MCF 10A (cell line): Measurements from ENCODE around the gene IL16. TPM values are rescaled to one million over a fixed set of nuclear protein-coding genes. Genes with fewer than 3 reads are reported as not detected.

Experiments used
- BruUV-seq: library from RNA; stranded (reverse); fragments of 400-500 nt; replicated peaks from 2 replicates; lab custom pipeline; 2021; lab: Mats Ljungman, UMichigan
- CTCF ChIA-PET: fragments of 300-600 bp; sonication (Branson Sonifier 250); formaldehyde crosslinking; extraction: SDS; loops from one replicate; lab custom pipeline; 2021; ENCODE audit warnings: antibody characterized with exemption, inconsistent platforms; lab: Yijun Ruan, JAX
- POLR2A ChIA-PET: fragments of 300-600, 350-650 bp; sonication (Branson Sonifier 250); formaldehyde crosslinking; extraction: SDS; loops from one replicate; lab custom pipeline; 2020; ENCODE audit warnings: antibody characterized with exemption, inconsistent platforms; lab: Yijun Ruan, JAX
- DNase-seq: peaks from one replicate; pipeline ENCODE4 v3.0.0-alpha.2; 2018; ENCODE audit not compliant: unreplicated experiment
- H3K27ac Mint-ChIP-seq: one replicate; pipeline ENCODE4 v1.8.0; 2022; ENCODE audit warnings: mild to moderate bottlenecking, low read depth, mixed read lengths; ENCODE audit not compliant: unreplicated experiment
- H3K27me3 Mint-ChIP-seq: one replicate; pipeline ENCODE4 v1.8.0; 2022; ENCODE audit warnings: mixed read lengths; ENCODE audit not compliant: insufficient read depth, unreplicated experiment
- H3K36me3 Mint-ChIP-seq: one replicate; pipeline ENCODE4 v1.8.0; 2022; ENCODE audit warnings: mild to moderate bottlenecking, moderate library complexity, mixed read lengths; ENCODE audit not compliant: insufficient read depth, unreplicated experiment
- H3K4me1 Mint-ChIP-seq: one replicate; pipeline ENCODE4 v1.8.0; 2022; ENCODE audit warnings: mixed read lengths; ENCODE audit not compliant: insufficient read depth, unreplicated experiment
- H3K4me3 Mint-ChIP-seq: one replicate; pipeline ENCODE4 v1.8.0; 2022; ENCODE audit warnings: mild to moderate bottlenecking, moderate library complexity, mixed read lengths; ENCODE audit not compliant: unreplicated experiment
- H3K9me3 Mint-ChIP-seq: one replicate; pipeline ENCODE4 v1.8.0; 2022; ENCODE audit warnings: mixed read lengths; ENCODE audit not compliant: unreplicated experiment
- intact Hi-C: fragments of 100-400 bp; cut with micrococcal nuclease; formaldehyde crosslinking; loops from 2 replicates; pipeline ENCODE4 v1.14.1; 2022
- total RNA-seq: library from RNA; stranded (reverse); gene quantifications from 2 replicates; pipeline ENCODE4 v1.2.3, GENCODE V29; 2022
- TF ChIP-seq, protein P1 (sequence below): fragments of 200-600 bp; IDR thresholded peaks from one replicate; pipeline ENCODE4 v1.8.0; 2022; ENCODE audit warnings: antibody characterized with exemption, mild to moderate bottlenecking; ENCODE audit not compliant: unreplicated experiment

The IL16 gene
- total RNA-seq, 1 experiment from 2014 or later, result 0.72 TPM

DNA sequence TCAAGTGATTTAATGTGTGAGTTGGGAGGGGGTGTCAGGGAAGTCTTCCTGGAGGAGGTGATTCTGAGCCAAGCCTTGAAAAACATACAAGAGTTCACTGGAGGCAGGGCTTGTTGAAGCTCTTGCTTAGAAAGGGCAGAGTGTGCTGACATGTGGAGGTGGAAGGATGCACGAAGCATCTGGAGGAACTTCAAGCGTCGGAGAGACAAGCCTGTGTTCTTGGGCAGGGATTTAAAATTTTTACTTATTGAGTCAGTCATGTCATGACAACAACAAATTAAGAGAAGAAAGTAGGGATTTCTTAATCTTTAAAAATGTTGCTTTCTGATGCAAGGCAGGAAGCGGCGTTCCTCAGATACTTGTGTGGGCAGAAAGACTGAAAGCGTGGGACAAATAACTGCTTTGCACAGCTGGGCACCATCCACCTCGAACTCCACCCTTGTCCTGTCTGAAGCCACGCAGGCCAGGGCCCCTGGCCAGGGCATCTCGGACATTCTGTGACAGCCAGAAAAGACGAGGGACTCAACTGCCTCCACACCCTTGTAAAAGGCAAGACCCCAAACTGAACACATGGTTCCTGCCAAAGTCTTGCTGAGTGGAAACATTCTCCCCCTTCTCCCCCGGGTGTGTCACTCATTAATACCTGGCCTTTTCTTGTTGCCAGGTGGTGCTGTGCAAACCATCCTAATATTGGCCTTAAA lies 6.9 kb upstream of the IL16 start:
- CTCF ChIA-PET, result interaction anchor here (2.0 kb wide), 1 partner anchor 77 kb away, joined by 7 read pairs; no protein-coding TSS in a partner anchor

DNA sequence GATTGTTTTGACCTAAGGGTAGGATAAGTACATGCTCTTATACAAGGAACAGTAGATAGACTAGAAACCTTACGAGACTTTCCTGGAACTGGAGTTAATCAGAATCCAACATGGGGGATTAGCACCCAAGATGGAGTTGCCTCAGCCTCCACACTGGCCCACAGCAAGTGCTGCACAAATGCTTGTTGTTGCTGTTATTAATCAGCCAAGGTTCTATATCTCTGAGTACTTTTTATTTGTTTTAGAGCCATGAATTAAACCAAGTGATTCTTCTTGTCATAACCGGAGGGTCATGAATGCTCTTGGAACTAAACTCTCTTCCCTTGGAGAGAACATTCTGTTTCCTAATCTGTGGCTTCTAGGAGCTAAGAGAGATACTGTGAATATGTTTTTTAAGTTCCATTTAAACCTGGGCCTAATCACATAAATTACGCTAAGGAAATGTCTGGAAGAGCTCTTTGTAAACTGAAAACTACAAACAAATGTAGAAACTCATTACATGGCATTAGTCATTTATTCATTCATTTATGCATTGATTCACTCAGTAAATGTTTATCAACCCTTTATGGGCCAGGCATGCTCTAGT lies 5.7 kb upstream of the IL16 start:
- no TSS peak for BruUV-seq
- ChIA-PET POLR2A (no interaction called here), CTCF (interaction anchor here (0.6 to 2.0 kb wide), 6 partner anchors 11 to 84 kb away, joined by 3 to 7 read pairs (median 4); no protein-coding TSS in a partner anchor)
- Mint-ChIP-seq H3K27ac (peak overlapping the region; percentile 92), H3K4me3 (no peak overlapping the region), H3K36me3 (no peaks in the 10 kb centered on the region), H3K4me1 (peaks cover 32% of the 10 kb centered on the region), H3K27me3 (no peaks in the 10 kb centered on the region), H3K9me3 (no peaks in the 10 kb centered on the region)
- TF ChIP-seq, protein P1, sequence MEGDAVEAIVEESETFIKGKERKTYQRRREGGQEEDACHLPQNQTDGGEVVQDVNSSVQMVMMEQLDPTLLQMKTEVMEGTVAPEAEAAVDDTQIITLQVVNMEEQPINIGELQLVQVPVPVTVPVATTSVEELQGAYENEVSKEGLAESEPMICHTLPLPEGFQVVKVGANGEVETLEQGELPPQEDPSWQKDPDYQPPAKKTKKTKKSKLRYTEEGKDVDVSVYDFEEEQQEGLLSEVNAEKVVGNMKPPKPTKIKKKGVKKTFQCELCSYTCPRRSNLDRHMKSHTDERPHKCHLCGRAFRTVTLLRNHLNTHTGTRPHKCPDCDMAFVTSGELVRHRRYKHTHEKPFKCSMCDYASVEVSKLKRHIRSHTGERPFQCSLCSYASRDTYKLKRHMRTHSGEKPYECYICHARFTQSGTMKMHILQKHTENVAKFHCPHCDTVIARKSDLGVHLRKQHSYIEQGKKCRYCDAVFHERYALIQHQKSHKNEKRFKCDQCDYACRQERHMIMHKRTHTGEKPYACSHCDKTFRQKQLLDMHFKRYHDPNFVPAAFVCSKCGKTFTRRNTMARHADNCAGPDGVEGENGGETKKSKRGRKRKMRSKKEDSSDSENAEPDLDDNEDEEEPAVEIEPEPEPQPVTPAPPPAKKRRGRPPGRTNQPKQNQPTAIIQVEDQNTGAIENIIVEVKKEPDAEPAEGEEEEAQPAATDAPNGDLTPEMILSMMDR, result no peak
- DNase-seq, result no peak
- intact Hi-C loops, result loop anchor here (2.0 kb wide), 1 partner anchor 30 kb away; no protein-coding TSS in a partner anchor

More for the DNA sequence above, 6.9 kb upstream of the IL16 start:
- no peaks in the 10 kb centered on the region for H3K36me3 Mint-ChIP-seq
- H3K27ac Mint-ChIP-seq, result peak overlapping the region; percentile 92
- H3K9me3 Mint-ChIP-seq, result no peaks in the 10 kb centered on the region
- intact Hi-C loops, result loop anchor here (2.0 kb wide), 1 partner anchor 29 kb away; no protein-coding TSS in a partner anchor
- POLR2A ChIA-PET, result interaction anchor here (0.6 kb wide), 1 partner anchor 1679 kb away, joined by 3 read pairs; no protein-coding TSS in a partner anchor
- TF ChIP-seq, protein P1, result no peak
- peak; percentile 75 for DNase-seq
- peaks cover 32% of the 10 kb centered on the region for H3K4me1 Mint-ChIP-seq
- H3K27me3 Mint-ChIP-seq, result no peaks in the 10 kb centered on the region
- BruUV-seq, result no TSS peak
- H3K4me3 Mint-ChIP-seq, result peak overlapping the region; percentile 49

DNA sequence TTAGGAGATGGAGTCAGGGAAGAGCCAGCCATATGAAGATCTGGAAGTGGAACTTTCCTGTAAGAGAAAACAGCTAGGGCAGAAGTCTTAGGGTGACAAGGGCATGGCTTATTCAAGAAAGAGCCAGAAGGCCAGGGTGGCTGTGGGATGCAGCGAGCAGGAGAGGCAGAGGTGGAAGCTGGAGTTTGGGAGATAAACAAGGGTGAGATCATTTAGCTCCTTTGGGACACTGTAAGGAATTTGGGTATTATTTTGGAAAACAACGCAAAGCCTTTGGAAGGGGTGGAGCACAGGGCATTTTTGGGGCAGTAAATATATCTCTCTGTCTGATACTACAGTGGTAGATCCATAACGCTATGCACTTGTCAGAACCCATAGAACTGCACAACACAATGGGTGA lies 5.0 kb upstream of the IL16 start:
- no TSS peak for BruUV-seq
- H3K4me3 Mint-ChIP-seq, result no peak overlapping the region
- H3K9me3 Mint-ChIP-seq, result no peaks in the 10 kb centered on the region
- no peaks in the 10 kb centered on the region for H3K27me3 Mint-ChIP-seq
- TF ChIP-seq, protein P1, result no peak
- no peak overlapping the region for H3K27ac Mint-ChIP-seq
- peaks cover 32% of the 10 kb centered on the region for H3K4me1 Mint-ChIP-seq
- intact Hi-C loops, result loop anchor here (2.0 kb wide), 1 partner anchor 31 kb away; no protein-coding TSS in a partner anchor
- ChIA-PET CTCF (interaction anchor here (0.6 to 2.0 kb wide), 7 partner anchors 11 to 85 kb away, joined by 3 to 7 read pairs (median 4); no protein-coding TSS in a partner anchor), POLR2A (no interaction called here)
- H3K36me3 Mint-ChIP-seq, result no peaks in the 10 kb centered on the region
- no peak for DNase-seq

DNA sequence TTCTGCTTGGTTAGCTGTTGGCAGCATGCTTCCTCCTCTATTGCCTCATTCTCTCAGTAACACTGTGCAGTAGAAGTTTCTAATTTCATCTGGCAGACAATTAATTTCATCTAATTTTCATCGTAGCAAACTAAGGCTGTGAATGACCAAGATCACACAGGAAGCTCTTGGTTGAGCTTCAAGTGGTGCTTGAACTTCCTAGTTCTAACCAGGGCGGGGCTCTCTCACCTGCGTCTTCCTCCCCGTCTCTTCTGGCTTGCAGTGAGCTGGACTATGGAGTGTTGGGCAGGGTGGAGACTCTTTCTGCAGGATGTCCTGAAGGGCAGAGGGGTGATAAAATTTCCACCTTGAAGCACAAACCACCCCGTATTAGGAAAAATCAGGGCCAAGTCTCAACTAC lies 2.0 kb upstream of the IL16 start:
- BruUV-seq, result no TSS peak
- Mint-ChIP-seq H3K9me3 (no peaks in the 10 kb centered on the region), H3K27me3 (no peaks in the 10 kb centered on the region), H3K4me1 (peaks cover 20% of the 10 kb centered on the region), H3K36me3 (no peaks in the 10 kb centered on the region), H3K4me3 (no peak overlapping the region), H3K27ac (no peak overlapping the region)
- TF ChIP-seq, protein P1, result no peak
- ChIA-PET POLR2A (interaction anchor here (0.7 kb wide), 1 partner anchor 1876 kb away, joined by 3 read pairs; no protein-coding TSS in a partner anchor), CTCF (interaction anchor here (1.7 kb wide), 1 partner anchor 71 kb away, joined by 3 read pairs; no protein-coding TSS in a partner anchor)
- intact Hi-C loops, result no loop called here
- no peak for DNase-seq
